HCT116 (cell line): ENCODE measurements around the gene EPHB3.

Experiments used
- EZH2phosphoT487 ChIP-seq: fragments of 200-600 bp; IDR thresholded peaks from 2 replicates; pipeline ENCODE4 v1.6.1; 2018; ENCODE audit warnings: antibody characterized with exemption, borderline replicate concordance
- FOSL1 ChIP-seq: IDR thresholded peaks from 2 replicates; pipeline ENCODE4 v1.6.1; 2012; ENCODE audit warnings: low read depth
- POLR2AphosphoS5 ChIP-seq: IDR thresholded peaks from 2 replicates; pipeline ENCODE4 v1.6.1; 2011; ENCODE audit warnings: mild to moderate bottlenecking, low read depth, low read length, moderate library complexity
- RAD21 ChIP-seq: IDR thresholded peaks from 2 replicates; pipeline ENCODE4 v1.6.1; 2012; ENCODE audit warnings: low read depth, mild to moderate bottlenecking
- ZNF274 ChIP-seq: fragments of 200-500 bp; sonication (Bioruptor generic); IDR thresholded peaks from 2 replicates; pipeline ENCODE4 v1.6.1; 2014; ENCODE audit warnings: mild to moderate bottlenecking, low read depth, low read length, inconsistent platforms
- TF ChIP-seq, protein P1 (sequence below), 3 experiments: fragments of 200-600 bp in 1 of 3; sonication (generic) in 1 of 3; IDR thresholded peaks in 2 of 3; conservative IDR thresholded peaks in 1 of 3; 2 replicates each; pipeline ENCODE4 v1.5.1; 2012 to 2017; ENCODE audit warnings: low read depth in 2 of 3, low read length in 2 of 3, antibody characterized with exemption in 1 of 3, borderline replicate concordance in 1 of 3, control low read depth in 1 of 3, mild to moderate bottlenecking in 1 of 3, mixed read lengths in 1 of 3, mixed run types in 1 of 3, moderate library complexity in 1 of 3; ENCODE audit not compliant: insufficient read depth in 1 of 3

DNA sequence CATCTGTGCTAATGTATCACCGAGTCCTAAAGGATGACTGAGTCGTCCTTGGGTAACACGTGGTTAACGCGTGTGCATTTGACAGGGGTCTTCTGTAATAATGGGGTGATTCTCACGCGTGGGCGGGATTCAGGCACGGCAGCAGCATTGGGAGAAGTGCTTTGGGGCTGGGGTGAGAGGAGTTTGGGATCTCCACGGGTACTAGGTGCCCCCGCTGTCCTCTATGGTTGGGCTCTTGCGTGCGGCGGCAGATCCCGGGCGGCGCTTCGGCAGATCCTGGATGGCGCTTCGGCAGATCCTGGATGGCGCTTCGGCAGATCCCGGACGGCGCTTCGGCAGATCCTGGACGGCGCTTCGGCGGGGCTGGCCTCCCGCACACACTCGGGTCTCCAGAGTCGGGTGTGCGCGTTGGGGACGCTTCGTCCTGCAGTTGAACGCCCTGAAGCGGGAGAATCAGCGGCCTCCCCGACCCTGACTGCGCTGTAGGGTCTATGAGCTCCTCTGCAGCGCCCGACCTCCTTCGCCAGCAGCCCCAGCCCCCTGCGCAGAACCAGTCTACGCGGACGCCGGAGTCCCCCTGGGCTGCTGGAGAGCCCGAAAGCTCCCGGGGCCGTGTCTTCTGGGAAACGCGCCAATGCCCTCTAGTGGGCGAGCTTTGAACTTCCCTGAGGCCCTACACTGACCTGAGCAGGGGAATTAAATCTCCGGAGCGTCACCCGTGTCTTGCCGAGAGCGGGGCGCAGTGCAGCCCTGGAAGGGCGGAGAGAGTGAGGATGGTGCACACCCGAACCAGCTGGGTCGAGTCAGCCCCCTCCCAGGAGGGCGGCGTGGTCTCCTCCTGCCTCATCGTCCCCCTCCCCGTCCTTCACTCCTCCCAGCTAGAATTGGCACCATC is 48.1 kb upstream of the EPHB3 start:
- TF ChIP-seq, protein P1, sequence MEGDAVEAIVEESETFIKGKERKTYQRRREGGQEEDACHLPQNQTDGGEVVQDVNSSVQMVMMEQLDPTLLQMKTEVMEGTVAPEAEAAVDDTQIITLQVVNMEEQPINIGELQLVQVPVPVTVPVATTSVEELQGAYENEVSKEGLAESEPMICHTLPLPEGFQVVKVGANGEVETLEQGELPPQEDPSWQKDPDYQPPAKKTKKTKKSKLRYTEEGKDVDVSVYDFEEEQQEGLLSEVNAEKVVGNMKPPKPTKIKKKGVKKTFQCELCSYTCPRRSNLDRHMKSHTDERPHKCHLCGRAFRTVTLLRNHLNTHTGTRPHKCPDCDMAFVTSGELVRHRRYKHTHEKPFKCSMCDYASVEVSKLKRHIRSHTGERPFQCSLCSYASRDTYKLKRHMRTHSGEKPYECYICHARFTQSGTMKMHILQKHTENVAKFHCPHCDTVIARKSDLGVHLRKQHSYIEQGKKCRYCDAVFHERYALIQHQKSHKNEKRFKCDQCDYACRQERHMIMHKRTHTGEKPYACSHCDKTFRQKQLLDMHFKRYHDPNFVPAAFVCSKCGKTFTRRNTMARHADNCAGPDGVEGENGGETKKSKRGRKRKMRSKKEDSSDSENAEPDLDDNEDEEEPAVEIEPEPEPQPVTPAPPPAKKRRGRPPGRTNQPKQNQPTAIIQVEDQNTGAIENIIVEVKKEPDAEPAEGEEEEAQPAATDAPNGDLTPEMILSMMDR (IDR thresholded peaks at IDR 0.05 in 2 of 3, conservative IDR thresholded peaks at IDR 0.05 in 1 of 3; ENCODE audit: borderline replicate concordance in 1 of 3, insufficient read depth in 1 of 3, low read depth in 2 of 3, low read length in 2 of 3): peak; percentile 67 to 79 (median 79)
- no peak for TF ChIP-seq FOSL1
- TF ChIP-seq POLR2AphosphoS5: no peak
- no peak for TF ChIP-seq EZH2phosphoT487
- TF ChIP-seq RAD21: peak; percentile 80
- no peak for TF ChIP-seq ZNF274
